Smooth muscle cell (in vitro differentiated cells): Measurements from ENCODE around the gene GTF3C5. TPM values are rescaled to one million over a fixed set of nuclear protein-coding genes. Genes with fewer than 3 reads are reported as not detected.

ENCODE experiments used
- DNase-seq: peaks from one replicate; lab custom pipeline; 2025; ENCODE audit not compliant: unreplicated experiment; lab: John Stamatoyannopoulos, UW
- H2AFZ ChIP-seq: fragments of 200-600 bp; sonication (generic); 2 replicates; pipeline ENCODE4 v1.6.0; 2016; ENCODE audit warnings: antibody characterized with exemption, low read depth, mild to moderate bottlenecking
- H3F3A ChIP-seq: fragments of 200-600 bp; sonication (generic); 2 replicates; pipeline ENCODE4 v1.6.0; 2017; ENCODE audit warnings: antibody characterized with exemption, low read depth
- H3K27ac ChIP-seq: fragments of 200-600 bp; sonication (generic); 2 replicates; pipeline ENCODE4 v1.5.1; 2016; ENCODE audit warnings: low read depth, mild to moderate bottlenecking
- H3K27me3 ChIP-seq: fragments of 200-600 bp; sonication (generic); 2 replicates; pipeline ENCODE4 v1.6.1; 2016; ENCODE audit warnings: low read depth, mild to moderate bottlenecking
- H3K36me3 ChIP-seq: fragments of 200-600 bp; sonication (generic); 2 replicates; pipeline ENCODE4 v1.5.1; 2016; ENCODE audit warnings: low read depth
- H3K4me1 ChIP-seq: fragments of 200-600 bp; sonication (generic); 2 replicates; pipeline ENCODE4 v1.5.1; 2016; ENCODE audit warnings: low read depth
- H3K4me2 ChIP-seq: fragments of 200-600 bp; sonication (generic); 2 replicates; pipeline ENCODE4 v1.6.0; 2016; ENCODE audit warnings: mild to moderate bottlenecking
- H3K4me3 ChIP-seq: fragments of 200-600 bp; sonication (generic); 2 replicates; pipeline ENCODE4 v1.5.1; 2016; ENCODE audit warnings: mild to moderate bottlenecking
- H3K79me2 ChIP-seq: fragments of 200-600 bp; sonication (generic); 2 replicates; pipeline ENCODE4 v1.6.0; 2016; ENCODE audit warnings: low read depth, mild to moderate bottlenecking
- H3K9ac ChIP-seq: fragments of 200-600 bp; sonication (generic); 2 replicates; pipeline ENCODE4 v1.6.0; 2016; ENCODE audit warnings: low read depth
- H3K9me3 ChIP-seq: fragments of 200-600 bp; sonication (generic); replicated peaks from 2 replicates; pipeline ENCODE4 v1.5.1; 2016; ENCODE audit warnings: low read depth
- H4K20me1 ChIP-seq: fragments of 200-600 bp; sonication (generic); 2 replicates; pipeline ENCODE4 v1.6.0; 2016; ENCODE audit warnings: low read depth
- WGBS: methylation state at CpG from one replicate; pipeline ENCODE4 v1.1.7; 2016; ENCODE audit warnings: low lambda C conversion rate; 5-methylcytosine and 5-hydroxymethylcytosine counted together
- polyA plus RNA-seq: library from polyadenylated mRNA; unstranded; fragments of >200 nt; fragmentation: Nextera tagmentation; extraction: Ambion mirVana; gene quantifications from 2 replicates; pipeline ENCODE4 v1.2.1, GENCODE V29; 2016
- total RNA-seq: library from RNA; depleted of rRNA; stranded (reverse); fragments of >200 nt; gene quantifications from 2 replicates; pipeline ENCODE4 v1.2.3, GENCODE V29; 2014
- TF ChIP-seq, protein P1 (sequence below): fragments of 200-600 bp; sonication (generic); IDR thresholded peaks from 2 replicates; pipeline ENCODE4 v1.5.1; 2017; ENCODE audit warnings: borderline replicate concordance, mild to moderate bottlenecking, antibody characterized with exemption; ENCODE audit not compliant: insufficient read depth, poor library complexity, severe bottlenecking

GTF3C5 gene
- total and polyA plus RNA-seq, 2 experiments from 2014 or later = 44.2 to 59.0 TPM

DNA sequence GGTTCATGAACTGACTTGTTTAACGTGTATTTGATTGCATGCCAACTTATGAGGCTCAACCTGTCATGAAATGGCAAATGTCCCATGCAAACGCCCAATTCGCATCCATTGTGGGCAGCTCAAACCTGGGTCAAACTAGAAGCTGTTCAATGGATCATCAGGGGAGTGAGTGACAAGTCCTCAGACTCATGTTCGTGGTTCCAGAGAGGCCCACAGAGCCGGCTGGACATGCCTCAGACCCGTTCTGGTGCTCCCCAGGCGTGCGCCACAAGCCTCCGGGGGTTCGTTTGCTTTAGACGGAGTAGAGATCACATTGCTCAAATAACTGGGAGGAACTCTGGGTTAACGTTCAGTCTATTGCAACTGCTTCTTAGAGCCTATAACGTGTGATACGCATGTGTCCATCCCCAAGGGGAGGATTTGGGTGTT is 37.3 kb upstream of the GTF3C5 start:
- TF ChIP-seq, protein P1, sequence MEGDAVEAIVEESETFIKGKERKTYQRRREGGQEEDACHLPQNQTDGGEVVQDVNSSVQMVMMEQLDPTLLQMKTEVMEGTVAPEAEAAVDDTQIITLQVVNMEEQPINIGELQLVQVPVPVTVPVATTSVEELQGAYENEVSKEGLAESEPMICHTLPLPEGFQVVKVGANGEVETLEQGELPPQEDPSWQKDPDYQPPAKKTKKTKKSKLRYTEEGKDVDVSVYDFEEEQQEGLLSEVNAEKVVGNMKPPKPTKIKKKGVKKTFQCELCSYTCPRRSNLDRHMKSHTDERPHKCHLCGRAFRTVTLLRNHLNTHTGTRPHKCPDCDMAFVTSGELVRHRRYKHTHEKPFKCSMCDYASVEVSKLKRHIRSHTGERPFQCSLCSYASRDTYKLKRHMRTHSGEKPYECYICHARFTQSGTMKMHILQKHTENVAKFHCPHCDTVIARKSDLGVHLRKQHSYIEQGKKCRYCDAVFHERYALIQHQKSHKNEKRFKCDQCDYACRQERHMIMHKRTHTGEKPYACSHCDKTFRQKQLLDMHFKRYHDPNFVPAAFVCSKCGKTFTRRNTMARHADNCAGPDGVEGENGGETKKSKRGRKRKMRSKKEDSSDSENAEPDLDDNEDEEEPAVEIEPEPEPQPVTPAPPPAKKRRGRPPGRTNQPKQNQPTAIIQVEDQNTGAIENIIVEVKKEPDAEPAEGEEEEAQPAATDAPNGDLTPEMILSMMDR = no peak
- no peaks in the 10 kb centered on the region for H3K79me2 ChIP-seq
- no peak overlapping the region for H3K4me3 ChIP-seq
- peaks cover 7% of the 10 kb centered on the region for H3K4me1 ChIP-seq
- H3K36me3 ChIP-seq = no peaks in the 10 kb centered on the region
- H3K9me3 ChIP-seq = no peaks in the 10 kb centered on the region
- no peak overlapping the region for H3K9ac ChIP-seq
- no peak overlapping the region for H3K4me2 ChIP-seq
- no peaks in the 10 kb centered on the region for H3F3A ChIP-seq
- no peak overlapping the region for H3K27ac ChIP-seq
- no peaks in the 10 kb centered on the region for H3K27me3 ChIP-seq
- no peak for DNase-seq
- H4K20me1 ChIP-seq = no peaks in the 10 kb centered on the region
- 85% methylated on average over 14 of the region's 14 CpGs for WGBS
- no peak overlapping the region for H2AFZ ChIP-seq

DNA sequence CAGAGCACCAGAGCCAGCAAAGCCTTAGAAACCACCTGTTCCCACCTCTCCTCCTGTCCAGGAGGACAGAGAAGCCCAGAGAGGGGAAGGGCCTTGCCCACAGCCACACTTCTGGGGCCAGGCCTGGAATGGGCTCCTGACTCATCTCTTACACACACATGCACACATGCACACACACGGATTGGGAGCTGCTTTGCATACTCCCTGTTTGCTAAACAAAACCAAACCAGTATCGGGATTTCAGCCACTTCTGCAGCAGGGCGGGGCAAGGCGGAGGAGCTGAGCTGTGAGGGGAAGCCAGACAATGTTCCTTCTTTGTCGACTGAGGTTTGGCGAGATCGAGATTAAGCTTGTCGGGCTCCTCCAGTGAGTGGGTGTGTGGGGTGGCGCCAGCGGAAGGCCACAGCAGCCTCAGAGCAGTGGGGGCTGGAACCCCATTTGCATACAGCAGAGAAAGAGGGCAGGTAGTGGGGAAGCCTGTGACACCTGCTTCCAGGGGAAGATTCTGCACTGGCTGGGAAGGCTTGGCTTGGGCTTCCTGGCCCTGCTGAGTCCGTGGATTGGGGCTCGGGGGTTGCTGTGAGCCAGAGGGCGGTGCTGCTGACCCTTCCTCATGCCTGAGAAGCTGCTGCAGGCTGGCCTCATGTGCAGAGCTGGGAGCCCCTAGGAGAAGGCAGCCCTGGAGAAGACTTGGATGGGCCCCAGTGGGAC is 36.2 kb upstream of the GTF3C5 start:
- no peak for DNase-seq
- Histone ChIP-seq H3K4me1 (peaks cover 7% of the 10 kb centered on the region), H3K79me2 (no peaks in the 10 kb centered on the region), H3K27me3 (no peaks in the 10 kb centered on the region), H3F3A (no peaks in the 10 kb centered on the region), H3K36me3 (no peaks in the 10 kb centered on the region), H3K4me2 (peak overlapping the region; percentile 78), H3K9ac (no peak overlapping the region), H3K9me3 (no peaks in the 10 kb centered on the region), H4K20me1 (no peaks in the 10 kb centered on the region), H3K27ac (no peak overlapping the region), H2AFZ (no peak overlapping the region), H3K4me3 (no peak overlapping the region)
- TF ChIP-seq, protein P1 = no peak
- WGBS = 35% methylated on average over 13 of the region's 13 CpGs

DNA sequence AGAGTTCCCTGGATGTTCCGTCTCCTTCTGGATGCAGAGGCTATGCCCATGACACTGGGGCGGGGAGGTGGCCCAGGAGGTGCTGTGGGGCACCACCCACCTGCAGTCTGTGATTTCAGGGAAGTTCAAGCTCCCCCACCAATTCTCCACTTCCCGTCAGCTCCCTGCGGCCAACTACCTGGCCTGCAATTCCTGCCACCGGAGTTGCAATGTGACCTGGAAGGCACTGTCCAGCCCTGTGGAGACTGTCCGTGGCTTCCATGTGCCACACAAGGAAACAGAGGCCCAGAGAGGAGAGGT is 35.7 kb upstream of the GTF3C5 start:
- Histone ChIP-seq H3K4me1 (peaks cover 7% of the 10 kb centered on the region), H2AFZ (no peak overlapping the region), H3K79me2 (no peaks in the 10 kb centered on the region), H3K36me3 (no peaks in the 10 kb centered on the region), H3K4me3 (no peak overlapping the region), H4K20me1 (no peaks in the 10 kb centered on the region), H3K27ac (no peak overlapping the region), H3K27me3 (no peaks in the 10 kb centered on the region), H3F3A (no peaks in the 10 kb centered on the region), H3K9me3 (no peaks in the 10 kb centered on the region), H3K4me2 (no peak overlapping the region), H3K9ac (no peak overlapping the region)
- 92% methylated on average over 6 of the region's 6 CpGs for WGBS
- no peak for DNase-seq
- TF ChIP-seq, protein P1 = no peak

DNA sequence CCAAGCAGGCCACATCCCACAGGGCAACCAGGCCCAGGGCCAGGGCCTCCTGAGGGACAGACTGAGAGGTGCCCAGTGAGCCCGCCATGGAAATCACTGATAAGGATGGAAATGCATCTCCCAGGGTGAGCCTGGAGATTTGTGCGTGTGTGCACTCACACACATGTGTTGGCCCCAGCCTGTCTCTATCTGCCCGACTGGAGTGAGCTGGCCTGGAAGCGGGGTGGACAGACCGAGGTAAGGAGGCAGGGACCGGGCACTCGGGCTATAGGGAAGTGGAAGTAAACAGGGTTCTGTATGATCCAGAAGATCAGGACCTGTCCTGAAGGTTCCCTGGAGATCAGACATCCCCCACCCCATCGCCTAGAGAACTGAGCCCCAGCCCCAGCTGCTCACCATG is 34.9 kb upstream of the GTF3C5 start:
- Histone ChIP-seq H3K9ac (no peak overlapping the region), H3K4me1 (peaks cover 7% of the 10 kb centered on the region), H3K4me2 (no peak overlapping the region), H4K20me1 (no peaks in the 10 kb centered on the region), H3K9me3 (no peaks in the 10 kb centered on the region), H3F3A (no peaks in the 10 kb centered on the region), H3K4me3 (no peak overlapping the region), H3K79me2 (no peaks in the 10 kb centered on the region), H2AFZ (no peak overlapping the region), H3K36me3 (no peaks in the 10 kb centered on the region), H3K27me3 (no peaks in the 10 kb centered on the region), H3K27ac (no peak overlapping the region)
- WGBS = 88% methylated on average over 8 of the region's 8 CpGs
- no peak for DNase-seq
- TF ChIP-seq, protein P1 = no peak
